NCI-H187 treated with DMSO at 0.1 percent for 48 hours (cell line): Measurements from ENCODE around the gene WDR18.
"Not testable (repeated sequence)": the region's sequence is repeated elsewhere in the genome, so short reads cannot be mapped to it uniquely, and the experiment has no call there.

Experiments
- DNase-seq: peaks from one replicate; lab custom pipeline; 2025; lab: John Stamatoyannopoulos, UW

Gene WDR18

DNA sequence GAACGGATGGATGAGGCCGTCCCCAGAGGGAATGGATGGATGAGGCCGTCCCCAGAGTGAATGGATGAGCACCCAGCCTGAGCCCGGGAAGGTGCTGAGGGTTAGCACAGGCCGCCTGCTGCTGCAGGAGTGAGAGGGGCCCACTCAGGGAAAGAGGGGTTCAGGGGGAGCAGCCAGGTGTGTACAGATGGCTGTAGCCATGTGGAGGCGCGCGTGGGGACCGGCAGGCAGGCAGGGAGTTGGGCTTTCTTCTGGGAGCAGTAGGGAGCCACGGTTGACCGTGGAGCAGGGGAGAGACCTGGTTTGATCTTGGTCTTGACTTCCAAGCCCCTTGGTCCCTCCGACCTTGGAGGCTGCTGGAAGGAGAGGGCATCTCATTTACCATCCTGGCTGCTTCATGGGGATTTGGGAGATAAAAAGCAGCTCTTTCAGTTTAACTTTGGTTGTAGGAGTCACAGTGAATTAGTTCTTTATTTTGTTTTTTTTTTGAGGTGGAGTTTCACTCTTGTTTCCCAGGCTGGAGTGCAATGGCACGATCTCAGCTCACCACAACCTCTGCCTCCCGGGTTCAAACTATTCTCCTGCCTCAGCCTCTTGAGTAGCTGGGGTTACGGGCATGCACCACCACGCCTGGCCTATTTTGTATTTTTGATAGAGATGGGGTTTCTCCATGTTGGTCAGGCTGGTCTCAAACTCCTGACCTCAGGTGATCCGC is 33.6 kb upstream of the WDR18 start:
- no peak for DNase-seq

- DNase-seq = no peak
Observed at GRCh38 chr19:952049-952679, 32.0 kb upstream of the WDR18 start.

DNA sequence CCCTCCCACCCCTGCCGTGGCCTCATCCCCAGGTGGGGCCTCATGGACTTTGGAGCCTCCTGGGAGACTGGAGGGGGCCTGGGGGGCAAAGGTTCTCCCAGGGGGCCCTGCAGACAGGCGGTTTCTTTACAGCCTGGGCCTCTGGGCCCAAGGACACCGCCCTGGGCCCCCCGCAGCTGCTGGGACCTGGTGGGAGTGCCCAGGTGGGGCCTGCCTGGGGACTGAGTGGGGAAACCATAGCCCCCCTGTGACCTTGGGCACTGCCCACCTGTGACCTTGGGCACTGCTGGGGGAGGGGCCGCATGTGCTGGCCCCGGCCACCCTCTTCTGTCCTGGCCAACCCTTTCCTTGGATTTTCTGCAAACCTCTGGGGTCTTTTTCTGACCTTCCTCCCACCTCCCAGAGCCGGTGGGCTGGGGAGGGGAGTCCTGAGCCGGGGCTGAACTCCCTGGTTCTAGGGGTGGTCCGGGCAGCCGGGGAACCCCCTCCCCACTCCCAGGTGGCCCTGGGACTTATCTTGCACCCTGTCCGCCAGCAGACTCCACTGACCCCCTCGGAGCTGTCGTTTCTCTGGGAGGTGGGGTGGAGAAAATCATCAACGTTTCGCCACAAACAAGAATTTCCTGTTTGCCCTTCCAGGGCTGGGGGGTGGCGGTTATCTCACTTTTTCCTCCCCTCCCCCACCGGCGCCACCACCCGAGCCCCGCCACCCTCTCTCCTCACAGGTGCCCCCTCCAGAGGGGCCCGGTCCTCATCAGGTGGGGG is 31.3 kb upstream of the WDR18 start:
- no peak for DNase-seq

DNA sequence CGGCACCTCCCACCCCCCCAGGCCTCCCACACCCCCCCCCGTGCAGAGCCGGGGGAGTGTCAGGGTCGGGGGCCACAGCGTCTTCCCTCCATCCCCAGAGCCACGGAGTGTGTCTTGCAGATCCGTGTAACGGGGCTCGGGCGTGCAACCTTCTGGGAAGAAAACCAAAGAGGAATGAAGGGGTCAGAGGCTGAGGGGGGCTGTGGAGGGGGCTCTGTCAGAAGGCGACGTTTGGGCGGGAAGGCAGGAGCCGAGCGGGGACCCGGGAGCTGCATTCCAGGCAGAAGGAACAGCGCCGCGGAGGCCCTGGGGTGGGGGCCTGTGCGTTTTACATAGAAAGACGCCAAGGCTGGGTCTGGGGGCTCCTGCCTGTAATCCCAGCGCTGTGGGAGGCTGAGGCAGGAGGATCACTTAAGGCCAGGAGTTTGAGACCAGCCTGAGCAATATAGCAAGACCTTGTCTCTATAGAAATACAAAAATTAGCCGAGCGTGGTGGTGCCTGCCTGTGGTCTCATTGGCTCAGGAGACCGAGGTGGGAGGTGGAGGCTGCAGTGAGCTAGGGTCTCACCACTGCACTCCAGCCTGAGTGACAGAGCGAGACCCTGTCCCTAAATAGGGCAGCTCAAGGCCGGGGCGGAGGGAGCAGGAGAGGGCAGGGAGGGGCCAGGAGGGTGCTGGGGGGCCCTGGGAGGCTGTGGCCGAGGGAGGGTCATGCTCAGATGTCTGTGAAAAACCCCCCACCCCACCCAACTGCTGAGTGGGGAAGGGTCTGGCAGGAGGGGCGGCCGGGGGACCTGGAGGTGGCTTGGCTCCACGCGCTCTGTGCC is 30.5 kb upstream of the WDR18 start:
- no peak for DNase-seq

GRCh38 chr19:954272-954671 is 29.9 kb upstream of the WDR18 start:
- DNase-seq = no peak

DNA sequence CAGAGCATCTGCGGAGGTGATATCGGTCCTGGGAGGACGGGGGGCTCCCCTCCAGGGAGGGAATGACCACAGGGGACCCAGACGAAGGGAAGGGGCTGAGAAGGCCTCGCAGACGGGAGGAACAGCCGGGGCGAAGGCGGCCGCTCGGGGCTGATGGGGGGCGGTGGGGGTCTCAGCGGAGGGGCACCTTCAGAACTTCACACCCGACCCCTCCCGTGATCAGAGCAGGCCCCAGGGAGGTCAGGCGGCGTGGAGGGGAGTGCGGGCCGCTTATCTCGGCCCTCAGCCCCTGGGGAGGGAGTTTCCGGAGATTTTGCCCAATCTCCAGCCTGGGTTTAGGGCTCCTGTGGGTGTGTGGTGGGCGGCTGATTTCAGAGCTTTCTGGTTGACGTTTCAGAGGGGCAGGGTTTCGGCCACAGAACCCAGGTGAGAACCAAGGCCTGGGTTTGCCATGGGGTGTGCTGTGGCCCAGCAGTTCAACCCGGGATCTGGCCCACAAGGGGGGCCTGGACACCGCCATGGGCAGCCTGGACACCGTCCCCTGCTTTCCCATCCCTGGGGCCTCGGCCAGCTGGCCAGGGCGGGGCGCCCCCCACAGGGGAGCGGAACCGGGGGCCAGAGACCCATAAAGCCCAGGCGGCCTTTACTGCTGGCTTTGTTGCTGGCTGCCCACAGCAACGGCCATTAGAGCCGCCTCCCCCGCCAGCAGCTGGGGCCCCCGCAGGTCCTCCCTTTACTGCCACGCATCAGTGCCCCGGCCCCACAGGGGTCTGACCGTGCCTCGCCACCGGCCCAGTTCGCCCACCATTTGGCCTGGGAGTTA is 29.3 kb upstream of the WDR18 start:
- no peak for DNase-seq

- no peak for DNase-seq
Observed at GRCh38 chr19:955803-956765, 28.1 kb upstream of the WDR18 start.

DNA sequence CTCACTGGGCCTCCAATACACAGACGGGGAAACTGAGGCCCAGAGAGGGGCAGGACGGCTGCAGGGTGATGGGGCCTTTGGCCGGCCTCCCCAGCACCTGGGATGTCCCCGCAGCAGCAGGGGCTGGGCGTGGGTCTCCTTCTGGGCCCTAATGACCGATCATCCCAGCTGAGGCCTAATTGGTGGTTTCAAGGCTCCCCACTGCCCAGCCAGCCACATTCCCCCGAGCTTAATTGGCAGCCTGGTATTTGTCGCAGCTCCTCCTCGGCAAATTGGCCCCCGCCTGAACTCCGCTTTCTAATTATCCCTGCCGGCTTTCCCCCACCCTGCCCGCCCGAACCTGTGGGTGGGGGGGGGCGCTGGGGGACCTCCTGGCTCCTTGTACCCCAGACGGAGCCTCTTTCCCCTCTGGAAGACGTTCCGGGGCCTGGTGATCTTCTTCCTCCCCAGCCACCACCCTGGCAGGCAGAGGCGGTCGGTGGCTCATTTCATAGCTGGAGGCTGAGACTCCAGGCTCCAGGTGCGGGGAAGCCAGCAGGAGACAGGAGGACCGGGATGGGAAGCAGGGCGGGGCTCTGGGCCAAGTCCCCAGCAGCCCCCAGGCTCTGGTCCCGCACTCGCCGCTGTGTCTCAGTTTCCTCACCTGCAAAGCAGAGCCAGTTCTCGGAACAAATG is 27.2 kb upstream of the WDR18 start:
- DNase-seq = no peak

GRCh38 chr19:957578-957977 is 26.6 kb upstream of the WDR18 start:
- DNase-seq = not testable (repeated sequence)

DNA sequence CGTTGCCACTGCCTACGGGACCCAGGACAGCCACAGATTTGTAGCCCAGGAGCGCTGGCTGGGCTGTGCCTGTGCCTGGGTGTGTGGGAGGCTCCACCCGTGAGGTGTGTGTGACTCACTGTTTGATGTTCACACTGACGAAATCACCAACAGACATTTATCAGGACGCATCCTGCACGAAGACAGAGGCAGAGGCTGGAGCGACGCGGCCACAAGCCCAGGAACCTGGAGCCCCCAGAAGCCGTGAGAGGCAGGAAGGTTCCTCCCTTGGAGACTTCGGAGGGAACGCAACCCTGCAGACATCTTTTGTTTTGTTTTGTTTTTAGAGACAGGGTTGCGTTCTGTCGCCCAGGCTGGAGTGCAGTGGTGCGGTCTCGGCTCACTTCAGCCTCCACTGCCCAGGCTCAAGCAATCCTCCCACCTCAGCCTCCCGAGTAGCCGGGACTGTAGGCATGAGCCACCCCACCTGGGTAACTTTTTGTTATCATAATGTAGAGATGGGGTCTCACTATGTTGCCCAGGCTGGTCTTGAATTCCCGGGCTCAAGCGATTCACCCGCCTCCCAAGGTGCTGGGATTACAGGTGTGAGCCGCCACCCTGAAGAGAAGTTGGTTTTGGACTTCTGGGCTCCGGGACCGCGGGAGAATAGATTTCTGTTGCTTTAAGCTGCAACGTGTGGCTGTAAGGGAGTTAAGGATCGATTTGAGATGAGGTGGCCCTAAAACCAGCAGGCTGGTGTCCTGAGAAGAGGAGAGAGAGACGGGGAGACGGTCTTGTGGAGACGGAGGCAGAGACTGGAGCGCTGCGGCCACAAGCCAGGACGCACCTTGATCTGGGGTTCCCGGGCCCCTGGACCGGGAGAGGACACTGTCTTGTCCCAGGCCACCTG is 24.9 kb upstream of the WDR18 start:
- DNase-seq = no peak

- DNase-seq = no peak
Observed at GRCh38 chr19:960020-960419, 24.1 kb upstream of the WDR18 start.

DNA sequence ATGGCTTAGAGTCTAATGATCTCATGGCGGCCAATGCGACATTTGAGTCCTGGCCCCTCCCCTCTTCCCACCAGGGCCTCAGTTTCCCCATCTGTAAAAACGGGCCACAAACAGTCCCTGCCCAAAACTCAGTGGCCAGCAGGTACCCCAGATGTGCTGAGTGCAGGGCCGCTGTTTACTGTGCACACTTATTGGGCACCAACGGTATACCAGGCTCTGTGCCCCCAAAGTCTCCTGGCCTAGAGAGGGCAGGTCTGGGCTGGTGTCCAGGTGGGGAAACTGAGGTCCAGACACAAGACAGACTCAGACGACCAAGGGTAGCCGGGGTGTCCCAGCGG is 23.6 kb upstream of the WDR18 start:
- DNase-seq = no peak

GRCh38 chr19:961866-962620 is 22.1 kb upstream of the WDR18 start:
- no peak for DNase-seq

DNA sequence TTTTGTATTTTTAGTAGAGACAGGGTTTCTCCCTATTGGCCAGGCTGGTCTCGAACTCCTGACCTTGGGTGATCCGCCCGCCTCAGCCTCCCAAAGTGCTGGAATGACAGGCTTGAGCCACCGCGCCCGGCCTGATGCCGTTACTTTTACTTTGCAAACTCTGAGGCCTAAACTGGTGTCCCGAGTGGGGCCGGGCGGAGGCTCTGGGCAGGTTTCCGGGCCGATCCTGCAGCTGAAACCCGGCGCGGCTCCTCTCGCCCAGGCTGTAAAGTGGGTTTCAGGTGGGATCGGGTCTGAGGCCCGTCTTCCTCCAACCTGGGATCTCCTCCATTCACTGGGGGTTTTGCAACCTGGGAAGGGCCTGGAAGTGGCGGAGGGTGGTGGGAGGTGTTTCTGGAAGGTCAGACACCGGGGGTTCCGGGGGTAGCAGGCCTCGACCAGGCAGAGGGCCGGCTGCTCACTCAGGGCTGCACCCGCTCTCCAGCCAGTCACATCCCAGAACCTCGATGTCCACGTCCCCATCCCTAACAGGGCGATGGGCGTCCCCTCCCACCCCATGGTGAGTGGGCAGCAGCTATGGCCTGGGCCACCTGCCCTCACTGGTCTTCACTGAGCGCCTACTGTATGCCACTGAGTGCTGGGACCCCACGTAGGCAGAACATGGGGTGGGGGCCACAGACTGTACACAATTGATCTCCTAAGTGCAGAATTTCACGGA is 21.3 kb upstream of the WDR18 start:
- DNase-seq = no peak

- no peak for DNase-seq
Observed at GRCh38 chr19:963486-963951, 20.6 kb upstream of the WDR18 start.

- DNase-seq = no peak
Observed at GRCh38 chr19:964116-964520, 20.0 kb upstream of the WDR18 start.
